Upper lobe of left lung (tissue), 6 donors: Measurements from ENCODE around the gene CFAP161. TPM values are rescaled to one million over a fixed set of nuclear protein-coding genes. Genes with fewer than 3 reads are reported as not detected.
A peak's percentile ranks its signal among the peaks of the same experiment; 100 is the strongest.

Experiments used
- ATAC-seq, 2 donors: fragments of 200-7000 bp; cut with Tn5 transposase; one replicate each; pipeline ENCODE4 v1.9.1; 2022; ENCODE audit warnings: mild to moderate bottlenecking in 2 of 2, moderate library complexity in 2 of 2; ENCODE audit not compliant: low FRiP score in 2 of 2
- DNase-seq, 2 donors: peaks; one replicate each; pipeline ENCODE4 v3.0.0-alpha.2; 2019 to 2020
- H3K27ac ChIP-seq, 4 donors: fragments of 200-600 bp; sonication (generic); one replicate each; pipeline ENCODE4 v1.5.1; 2016 to 2019
- H3K27me3 ChIP-seq, 4 donors: fragments of 200-600 bp; sonication (generic); one replicate each; pipeline ENCODE4 v1.5.1; 2017 to 2019
- H3K36me3 ChIP-seq, 4 donors: fragments of 200-600 bp; sonication (generic); one replicate each; pipeline ENCODE4 v1.5.1; 2016 to 2019
- H3K4me1 ChIP-seq, 4 donors: fragments of 200-600 bp; sonication (generic); one replicate each; pipeline ENCODE4 v1.5.1; 2018 to 2019
- H3K4me3 ChIP-seq, 4 donors: fragments of 200-600 bp; sonication (generic); one replicate each; pipeline ENCODE4 v1.5.1; 2017 to 2019; ENCODE audit warnings: mild to moderate bottlenecking in 2 of 4, moderate library complexity in 1 of 4
- H3K9me3 ChIP-seq, 4 donors: fragments of 200-600 bp; sonication (generic); one replicate each; pipeline ENCODE4 v1.5.1; 2018 to 2019
- EP300 ChIP-seq, 4 donors: sonication (generic); formaldehyde crosslinking; IDR thresholded peaks; one replicate each; pipeline ENCODE4 v1.5.1; 2017; ENCODE audit warnings: antibody characterized with exemption in 4 of 4, control low read depth in 2 of 4
- POLR2A ChIP-seq, 4 donors: fragments of 450-650 bp; IDR thresholded peaks; one replicate each; pipeline ENCODE4 v1.5.1; 2016 to 2017; ENCODE audit warnings: antibody characterized with exemption in 4 of 4, mild to moderate bottlenecking in 2 of 4
- POLR2AphosphoS5 ChIP-seq, 2 donors: sonication (generic); formaldehyde crosslinking; IDR thresholded peaks; one replicate each; pipeline ENCODE4 v1.5.1; 2017; ENCODE audit warnings: antibody characterized with exemption in 2 of 2
- WGBS, 2 donors: methylation state at CpG; one replicate each; pipeline ENCODE4 v1.1.5; 2017 to 2018; 5-methylcytosine and 5-hydroxymethylcytosine counted together
- total RNA-seq, 6 donors: library from RNA; depleted of rRNA in 4 of 6; stranded (reverse); fragments of >200 nt in 4 of 6; gene quantifications; one replicate each; pipeline versions ENCODE4 v1.1.0 to v1.2.1, GENCODE V29; 2016 to 2021
- TF ChIP-seq, protein P1 (sequence below), 6 experiments: fragments of 450-650 bp in 4 of 6; fragments of 200-600 bp in 2 of 6; sonication (generic) in 2 of 6; IDR thresholded peaks; one replicate each; pipeline ENCODE4 v1.5.1; 2016 to 2019; ENCODE audit warnings: antibody characterized with exemption in 6 of 6
- donor health status: DM: no; HTN: no; CAD: no; lungs with moderate emphysema.
- donor health status: DM: no; HTN: yes; CAD: no; lungs with severe emphysema.

CFAP161 gene
- total RNA-seq, 6 donors from 2014 or later = 1.2 to 9.0 (median 2.6) TPM

DNA sequence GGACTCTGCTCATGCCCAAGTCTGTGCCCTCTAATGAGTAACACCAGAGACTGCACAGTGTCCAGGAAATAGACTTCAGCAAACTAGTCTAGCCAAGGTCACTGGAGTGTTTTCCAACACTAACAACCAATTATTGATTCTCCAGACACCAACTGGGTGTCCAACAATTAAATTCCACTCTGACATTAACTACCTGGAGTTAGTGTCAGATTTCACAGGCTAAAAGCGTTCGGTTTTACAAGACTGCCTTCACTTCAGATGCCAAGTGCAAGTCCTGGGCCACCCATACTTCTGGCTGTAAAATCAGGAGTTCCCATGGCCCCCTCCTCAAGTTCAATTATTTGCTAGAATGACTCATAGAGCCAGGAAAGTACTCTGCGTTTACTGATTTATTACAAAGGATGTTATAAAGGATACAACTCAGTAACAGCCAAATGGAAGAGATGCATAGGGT, 20.8 kb upstream of the CFAP161 start:
- no peaks in the 10 kb centered on the region for H3K36me3 ChIP-seq
- no peak for DNase-seq
- ATAC-seq = no peak
- WGBS, 2 donors = 57 to 62% methylated on average over 3 of the region's 3 CpGs
- peaks cover 0 to 5% (median 2%) of the 10 kb centered on the region in 4 donors for H3K4me1 ChIP-seq
- TF ChIP-seq, protein P1, sequence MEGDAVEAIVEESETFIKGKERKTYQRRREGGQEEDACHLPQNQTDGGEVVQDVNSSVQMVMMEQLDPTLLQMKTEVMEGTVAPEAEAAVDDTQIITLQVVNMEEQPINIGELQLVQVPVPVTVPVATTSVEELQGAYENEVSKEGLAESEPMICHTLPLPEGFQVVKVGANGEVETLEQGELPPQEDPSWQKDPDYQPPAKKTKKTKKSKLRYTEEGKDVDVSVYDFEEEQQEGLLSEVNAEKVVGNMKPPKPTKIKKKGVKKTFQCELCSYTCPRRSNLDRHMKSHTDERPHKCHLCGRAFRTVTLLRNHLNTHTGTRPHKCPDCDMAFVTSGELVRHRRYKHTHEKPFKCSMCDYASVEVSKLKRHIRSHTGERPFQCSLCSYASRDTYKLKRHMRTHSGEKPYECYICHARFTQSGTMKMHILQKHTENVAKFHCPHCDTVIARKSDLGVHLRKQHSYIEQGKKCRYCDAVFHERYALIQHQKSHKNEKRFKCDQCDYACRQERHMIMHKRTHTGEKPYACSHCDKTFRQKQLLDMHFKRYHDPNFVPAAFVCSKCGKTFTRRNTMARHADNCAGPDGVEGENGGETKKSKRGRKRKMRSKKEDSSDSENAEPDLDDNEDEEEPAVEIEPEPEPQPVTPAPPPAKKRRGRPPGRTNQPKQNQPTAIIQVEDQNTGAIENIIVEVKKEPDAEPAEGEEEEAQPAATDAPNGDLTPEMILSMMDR (IDR thresholded peaks at IDR 0.05) = no peak
- TF ChIP-seq POLR2A (IDR thresholded peaks at IDR 0.05) (no peak), EP300 (IDR thresholded peaks at IDR 0.05) (no peak), POLR2AphosphoS5 (IDR thresholded peaks at IDR 0.05) (no peak)
- no peaks in the 10 kb centered on the region for H3K9me3 ChIP-seq
- no peak overlapping the region for H3K27ac ChIP-seq
- no peak overlapping the region for H3K4me3 ChIP-seq
- peaks cover 0 to under 1% (median 0%) of the 10 kb centered on the region in 4 donors for H3K27me3 ChIP-seq

DNA sequence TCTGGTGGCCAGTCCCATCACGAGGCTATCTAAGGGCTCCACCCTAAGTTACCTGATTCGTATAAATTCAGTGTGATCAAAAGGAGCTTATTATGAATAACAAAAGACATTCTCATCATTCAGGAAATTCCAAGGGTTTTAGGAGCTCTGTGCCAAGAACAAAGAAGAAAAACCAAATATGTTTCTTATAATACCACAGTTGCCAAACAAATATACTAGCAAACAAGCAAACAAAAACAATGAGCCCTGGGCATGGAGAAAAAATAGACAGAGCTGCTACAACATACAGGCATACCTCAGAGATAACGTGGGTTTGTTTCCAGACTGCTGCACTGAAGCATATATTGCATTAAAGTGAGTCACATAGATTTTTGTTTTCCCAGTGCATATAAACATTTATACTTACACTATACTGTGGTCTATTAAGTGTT, 20.2 kb upstream of the CFAP161 start:
- 52 to 54% methylated on average over 3 of the region's 3 CpGs for WGBS, 2 donors
- H3K27me3 ChIP-seq = peaks cover 0 to 3% (median 0%) of the 10 kb centered on the region in 4 donors
- ATAC-seq = no peak

DNA sequence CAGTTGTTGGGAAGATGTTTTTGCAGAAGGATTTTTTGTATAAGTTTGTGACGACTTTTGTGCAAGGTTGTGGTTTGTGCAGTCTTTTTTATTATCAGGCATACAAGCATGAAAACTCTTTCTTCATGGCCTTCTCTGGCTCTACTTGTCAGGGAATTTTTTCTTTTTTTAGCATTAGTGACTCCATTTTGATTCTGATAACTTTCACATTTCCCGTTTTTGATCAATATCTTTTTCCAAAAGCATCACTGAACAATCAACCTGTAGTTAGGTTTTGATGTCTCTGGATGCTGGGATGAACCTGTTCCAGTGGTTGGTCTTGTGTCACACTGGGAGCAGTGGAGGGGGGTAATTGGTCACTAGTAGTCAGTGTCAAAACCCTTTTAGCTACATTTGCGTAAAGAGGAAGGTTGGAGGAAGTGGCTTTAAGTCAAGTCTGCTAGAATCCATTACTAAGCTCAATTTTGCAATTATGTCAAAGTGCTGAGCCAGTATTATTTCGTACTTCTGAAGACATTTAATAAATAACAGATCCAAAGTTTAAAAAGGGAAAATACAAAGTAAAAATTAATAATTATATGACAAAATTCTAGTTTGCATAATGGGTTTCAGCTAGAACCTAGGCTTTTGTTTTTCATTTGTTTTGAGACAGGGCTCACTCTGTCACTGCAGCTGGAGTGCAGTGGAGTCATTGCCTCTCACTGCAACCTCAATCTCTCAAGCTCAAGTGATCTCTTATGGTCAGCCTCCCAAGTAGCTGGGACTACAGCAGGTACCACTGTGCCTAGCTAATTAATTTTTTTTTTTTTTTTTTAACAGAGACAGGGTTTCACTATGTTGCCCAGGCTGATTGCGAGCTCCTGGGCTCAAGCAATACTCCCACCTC, 18.8 kb upstream of the CFAP161 start:
- ATAC-seq (peak in 1 of 2 donors; percentile 55), DNase-seq (no peak)
- 74 to 78% methylated on average over 5 of the region's 5 CpGs for WGBS, 2 donors
- H3K4me3 ChIP-seq = no peak overlapping the region
- TF ChIP-seq EP300 (IDR thresholded peaks at IDR 0.05) (no peak), POLR2A (IDR thresholded peaks at IDR 0.05) (no peak), POLR2AphosphoS5 (IDR thresholded peaks at IDR 0.05) (no peak)
- TF ChIP-seq, protein P1 (IDR thresholded peaks at IDR 0.05) = no peak
- no peaks in the 10 kb centered on the region for H3K9me3 ChIP-seq
- no peak overlapping the region for H3K27ac ChIP-seq
- peaks cover 0 to 8% (median 2%) of the 10 kb centered on the region in 4 donors for H3K4me1 ChIP-seq
- peaks cover 0 to 3% (median 0%) of the 10 kb centered on the region in 4 donors for H3K27me3 ChIP-seq
- no peaks in the 10 kb centered on the region for H3K36me3 ChIP-seq

More for the DNA sequence above, 20.2 kb upstream of the CFAP161 start:
- no peak for DNase-seq
- Histone ChIP-seq H3K36me3 (no peaks in the 10 kb centered on the region), H3K9me3 (no peaks in the 10 kb centered on the region), H3K27ac (no peak overlapping the region), H3K4me3 (no peak overlapping the region), H3K4me1 (peaks cover 0 to 8% (median 2%) of the 10 kb centered on the region in 4 donors)
- no peak for TF ChIP-seq EP300 (IDR thresholded peaks at IDR 0.05)
- no peak for TF ChIP-seq POLR2AphosphoS5 (IDR thresholded peaks at IDR 0.05)
- TF ChIP-seq, protein P1 (IDR thresholded peaks at IDR 0.05) = no peak
- no peak for TF ChIP-seq POLR2A (IDR thresholded peaks at IDR 0.05)

DNA sequence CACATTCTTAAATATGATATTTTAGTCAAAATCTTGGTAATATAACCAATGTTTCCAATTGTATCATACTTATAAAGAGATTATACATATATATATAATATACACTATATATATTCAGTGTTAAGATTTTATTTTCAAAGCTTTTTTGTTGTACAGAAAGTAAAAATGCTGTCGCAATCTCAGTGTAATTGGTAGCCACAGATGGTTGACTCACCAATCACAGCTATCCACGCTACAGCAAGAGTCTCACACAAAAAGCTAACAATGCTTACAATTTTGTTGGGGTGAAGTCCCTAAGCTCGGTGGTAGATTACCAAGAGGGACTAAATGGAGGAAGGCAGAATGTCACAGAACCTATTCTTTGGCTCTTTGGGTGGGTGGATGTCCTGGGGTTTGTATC, 16.9 kb upstream of the CFAP161 start:
- no peak for ATAC-seq
- Histone ChIP-seq H3K27me3 (peaks cover 0 to 3% (median 0%) of the 10 kb centered on the region in 4 donors), H3K4me3 (no peak overlapping the region), H3K27ac (no peak overlapping the region), H3K9me3 (no peaks in the 10 kb centered on the region), H3K36me3 (no peaks in the 10 kb centered on the region), H3K4me1 (peaks cover 0 to 8% (median 2%) of the 10 kb centered on the region in 4 donors)
- TF ChIP-seq, protein P1 (IDR thresholded peaks at IDR 0.05) = no peak
- no peak for TF ChIP-seq POLR2AphosphoS5 (IDR thresholded peaks at IDR 0.05)
- no peak for TF ChIP-seq EP300 (IDR thresholded peaks at IDR 0.05)
- no peak for TF ChIP-seq POLR2A (IDR thresholded peaks at IDR 0.05)
- WGBS, 2 donors = 87 to 91% methylated on average over 3 of the region's 3 CpGs
- DNase-seq = no peak
